Caki2 (cell line): ENCODE results near the gene TMEM219. TPM values are rescaled to one million over a fixed set of nuclear protein-coding genes. Genes with fewer than 3 reads are reported as not detected.

Experiments
- total RNA-seq: library from RNA; depleted of rRNA; stranded (reverse); fragments of >200 nt; shearing (Covaris generic); gene quantifications from 2 replicates; pipeline ENCODE4 v1.2.3, GENCODE V29; 2014; ENCODE audit warnings: low replicate concordance; rRNA removed

TMEM219 gene
- total RNA-seq, 1 experiment from 2014 or later, result 252 TPM

Other genes with a start within 250 kb of the TMEM219 start
- gene C16orf54, start 216.1 kb upstream of the TMEM219 start, total RNA-seq, result not detected in 2 replicates
- not detected in 2 replicates for gene ZG16, start 183.8 kb upstream of the TMEM219 start, total RNA-seq
- gene KIF22, start 171.3 kb upstream of the TMEM219 start, total RNA-seq, result 168 and 188 TPM in 2 replicates
- gene MAZ, start 155.6 kb upstream of the TMEM219 start, total RNA-seq, result 339 and 403 TPM in 2 replicates
- gene PRRT2, start 149.9 kb upstream of the TMEM219 start, total RNA-seq, result not detected in 2 replicates
- gene PAGR1, start 145.9 kb upstream of the TMEM219 start, total RNA-seq, result 117 and 122 TPM in 2 replicates
- gene MVP, start 141.6 kb upstream of the TMEM219 start, total RNA-seq, result 282 and 291 TPM in 2 replicates
- 92.6 and 130 TPM in 2 replicates for gene CDIPT, start 98.9 kb upstream of the TMEM219 start, total RNA-seq
- 50.1 and 68.9 TPM in 2 replicates for gene SEZ6L2, start 62.5 kb upstream of the TMEM219 start, total RNA-seq
- gene ASPHD1, start 61.6 kb upstream of the TMEM219 start, total RNA-seq, result 53.6 and 71.5 TPM in 2 replicates
- gene KCTD13, start 35.9 kb upstream of the TMEM219 start, total RNA-seq, result 9.8 and 29.1 TPM in 2 replicates
- gene TAOK2, start 11.8 kb downstream of the TMEM219 start, total RNA-seq, result 57.0 and 75.8 TPM in 2 replicates
- gene HIRIP3, start 33.5 kb downstream of the TMEM219 start, total RNA-seq, result 8.2 and 21.6 TPM in 2 replicates
- gene INO80E, start 34.2 kb downstream of the TMEM219 start, total RNA-seq, result 131 and 229 TPM in 2 replicates
- 1.2 and 1.7 TPM in 2 replicates for gene DOC2A, start 48.9 kb downstream of the TMEM219 start, total RNA-seq
- not detected in 2 replicates for gene C16orf92, start 61.1 kb downstream of the TMEM219 start, total RNA-seq
- 1.4 and 3.4 TPM in 2 replicates for gene TLCD3B, start 69.2 kb downstream of the TMEM219 start, total RNA-seq
- gene ALDOA, start 103.7 kb downstream of the TMEM219 start, total RNA-seq, result 1,849 and 1,917 TPM in 2 replicates
- gene PPP4C, start 113.9 kb downstream of the TMEM219 start, total RNA-seq, result 228 and 297 TPM in 2 replicates
- 0.24 TPM in 1 of 2 replicates, not detected in the other for gene TBX6, start 129.8 kb downstream of the TMEM219 start, total RNA-seq
- 6.3 and 10.5 TPM in 2 replicates for gene YPEL3, start 134.1 kb downstream of the TMEM219 start, total RNA-seq
- gene GDPD3, start 151.5 kb downstream of the TMEM219 start, total RNA-seq, result not detected in 2 replicates
- 36.2 and 81.1 TPM in 2 replicates for gene MAPK3, start 161.1 kb downstream of the TMEM219 start, total RNA-seq
- gene CORO1A, start 221.5 kb downstream of the TMEM219 start, total RNA-seq, result 0.41 and 2.3 TPM in 2 replicates
- 234 and 384 TPM in 2 replicates for gene BOLA2B, start 231.6 kb downstream of the TMEM219 start, total RNA-seq
- 9.5 and 53.4 TPM in 2 replicates for gene SLX1A, start 231.8 kb downstream of the TMEM219 start, total RNA-seq
- 9.4 TPM in 1 of 2 replicates, not detected in the other for gene SULT1A3, start 237.2 kb downstream of the TMEM219 start, total RNA-seq